WI38 (cell line): ENCODE results near the gene CTIF.

Experiments
- H3K4me3 ChIP-seq: 2 replicates; pipeline ENCODE4 v1.5.1; 2011; ENCODE audit warnings: low read depth, mild to moderate bottlenecking, control low read depth, low read length
- CTCF ChIP-seq: IDR thresholded peaks from 2 replicates; pipeline ENCODE4 v1.5.1; 2012; ENCODE audit warnings: low read depth, mild to moderate bottlenecking, control low read depth, low read length

CTIF gene

GRCh38 chr18:48631851-48632250 is 93.0 kb downstream of the CTIF start:
- no peak for TF ChIP-seq CTCF
- no peak overlapping the region for H3K4me3 ChIP-seq

- no peak overlapping the region for H3K4me3 ChIP-seq
- no peak for TF ChIP-seq CTCF
These were observed 93.9 kb downstream of the CTIF start for GRCh38 chr18:48632676-48633257.

DNA sequence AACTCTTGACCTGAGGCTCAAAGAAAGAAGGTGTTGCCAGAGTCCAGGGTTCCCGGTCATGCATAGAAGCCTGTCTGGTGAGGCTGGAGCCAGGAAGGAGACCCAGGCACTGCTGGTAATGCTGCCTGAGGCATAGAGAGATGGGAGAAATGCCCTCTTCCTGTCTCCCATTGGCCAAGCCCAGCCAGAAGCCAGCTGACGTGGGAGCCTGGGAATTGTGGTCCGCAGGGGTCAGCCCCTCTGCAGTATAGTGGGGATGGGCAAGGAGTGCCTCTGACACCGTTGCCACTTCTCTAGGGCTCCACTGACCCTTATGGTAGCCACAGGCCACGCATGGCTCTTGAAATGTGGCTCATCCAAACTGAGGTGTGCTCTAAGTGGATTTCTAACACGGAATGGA is 95.7 kb downstream of the CTIF start:
- no peak for TF ChIP-seq CTCF
- H3K4me3 ChIP-seq = no peak overlapping the region

- no peak for TF ChIP-seq CTCF
These were observed 96.1 kb downstream of the CTIF start for GRCh38 chr18:48634975-48635374.

GRCh38 chr18:48635806-48636205 is 97.0 kb downstream of the CTIF start:
- no peak for TF ChIP-seq CTCF

More at GRCh38 chr18:48634975-48635374, 96.1 kb downstream of the CTIF start:
- H3K4me3 ChIP-seq = no peak overlapping the region

GRCh38 chr18:48636436-48636835 is 97.6 kb downstream of the CTIF start:
- no peak overlapping the region for H3K4me3 ChIP-seq
- TF ChIP-seq CTCF = no peak

More at GRCh38 chr18:48635806-48636205, 97.0 kb downstream of the CTIF start:
- no peak overlapping the region for H3K4me3 ChIP-seq

DNA sequence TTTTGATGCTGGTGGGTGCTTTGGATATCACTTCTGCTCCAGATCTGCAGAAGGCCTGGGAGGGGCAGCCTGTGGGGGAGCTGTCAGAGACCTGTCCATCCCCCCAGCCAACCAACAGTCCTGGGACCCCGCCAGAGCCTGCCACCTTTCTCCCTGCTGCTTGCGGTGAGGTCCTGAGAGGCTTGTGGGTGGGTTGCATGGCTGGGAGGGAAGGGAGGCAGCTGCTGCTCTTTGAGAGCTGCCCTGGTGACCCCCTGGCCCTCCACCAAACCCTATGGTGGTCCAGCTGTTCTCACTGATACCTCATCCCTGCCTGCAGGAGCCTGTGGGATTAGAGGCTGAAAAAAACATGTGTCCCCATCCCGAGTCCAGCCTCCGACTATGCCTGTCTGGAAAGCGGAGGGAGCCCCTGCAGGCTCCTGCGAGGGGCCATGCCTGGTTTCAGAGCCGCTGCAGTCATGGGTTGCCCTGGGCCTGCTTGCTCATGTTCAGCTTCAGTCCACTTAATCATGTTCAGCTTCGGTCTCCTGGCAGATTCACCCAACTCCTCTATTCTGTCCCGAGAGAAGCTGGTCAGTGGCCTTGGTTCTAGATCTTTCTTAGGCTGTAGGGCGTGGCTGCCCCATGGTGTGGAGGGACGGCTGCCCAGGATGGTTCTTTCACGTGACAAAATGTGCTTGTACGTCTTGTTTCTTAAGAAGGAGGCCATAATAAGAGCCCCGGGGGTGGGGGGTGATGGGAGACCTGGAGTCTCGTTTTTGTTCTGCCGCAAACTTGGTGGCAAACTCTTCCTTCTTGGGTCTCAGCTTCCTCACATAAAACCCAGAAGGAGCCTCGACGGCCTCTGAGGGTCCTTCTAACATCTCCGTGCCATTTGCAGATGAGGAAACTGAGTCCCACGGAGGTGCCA is 98.5 kb downstream of the CTIF start:
- TF ChIP-seq CTCF = no peak
- H3K4me3 ChIP-seq = no peak overlapping the region
